Right lobe of liver (tissue), 6 donors: ENCODE data around the gene ADGRL3. TPM values are rescaled to one million over a fixed set of nuclear protein-coding genes. Genes with fewer than 3 reads are reported as not detected.

Experiments
- ATAC-seq, 4 donors: fragments of 200-7000 bp; cut with Tn5 transposase; one replicate each; pipeline ENCODE4 v1.9.1; 2020; ENCODE audit warnings: mild to moderate bottlenecking in 4 of 4, moderate library complexity in 4 of 4
- DNase-seq, 3 donors: peaks; one replicate each; pipeline ENCODE4 v3.0.0-alpha.2; 2020
- H3K27ac ChIP-seq, 3 donors: fragments of 200-600 bp; one replicate each; pipeline ENCODE4 v1.8.0; 2022
- H3K27me3 ChIP-seq, 2 donors: fragments of 200-600 bp; one replicate each; pipeline ENCODE4 v1.8.0; 2022
- H3K36me3 ChIP-seq, 4 donors: fragments of 200-600 bp; sonication (generic) in 1 of 4; one replicate each; pipeline versions ENCODE4 v1.5.1 to v1.8.0; 2017 to 2022; ENCODE audit warnings: control low read depth in 1 of 4
- H3K4me1 ChIP-seq, 4 donors: fragments of 200-600 bp; sonication (generic) in 1 of 4; one replicate each; pipeline versions ENCODE4 v1.5.1 to v1.8.0; 2017 to 2022; ENCODE audit warnings: control low read depth in 1 of 4
- H3K4me3 ChIP-seq, 3 donors: fragments of 200-600 bp; one replicate each; pipeline ENCODE4 v1.8.0; 2022
- H3K9me3 ChIP-seq, 4 donors: fragments of 200-600 bp; sonication (generic) in 1 of 4; one replicate each; pipeline versions ENCODE4 v1.5.1 to v1.8.0; 2017 to 2022; ENCODE audit warnings: control low read depth in 1 of 4
- CTCF ChIP-seq, 4 donors: fragments of 200-600 bp in 3 of 4; fragments of 450-650 bp in 1 of 4; IDR thresholded peaks; one replicate each; pipeline versions ENCODE4 v1.5.1 to v1.8.0; 2016 to 2022; ENCODE audit warnings: antibody characterized with exemption in 4 of 4, mild to moderate bottlenecking in 2 of 4
- POLR2A ChIP-seq: fragments of 450-650 bp; IDR thresholded peaks from one replicate; pipeline ENCODE4 v1.6.1; 2017; ENCODE audit warnings: antibody characterized with exemption, mild to moderate bottlenecking
- WGBS: methylation state at CpG from one replicate; pipeline ENCODE4 v1.1.6; 2018; ENCODE audit warnings: low coverage, low lambda C conversion rate; ENCODE audit not compliant: insufficient coverage; ENCODE audit errors: missing lambda C conversion rate; 5-methylcytosine and 5-hydroxymethylcytosine counted together
- intact Hi-C, 2 donors: fragments of 100-400 bp; cut with DNase I; formaldehyde crosslinking; loops; one replicate each; pipeline versions ENCODE4 v1.11.2 to v1.14.1; 2022
- total RNA-seq, 6 experiments: library from RNA; depleted of rRNA in 2 of 6; stranded (reverse); fragments of >200 nt in 2 of 6; fragmentation: NEBNext Ultra II Directional in 3 of 6; extraction: Animal tissue kit (Norgen Biotek cat#: 25700) in 3 of 6; gene quantifications; one replicate each; pipeline versions ENCODE4 v1.1.0 to v1.2.4, GENCODE V29; 2016 to 2023
- donor health status: DM: no; HTN: yes; CAD: no.
- donor health status: DM: no; HTN: no; CAD: no.
- donor health status: DM: no; HTN: no; CAD: no.
- donor health status: DM: no; HTN: yes; CAD: no.
- donor health status: DM: no; HTN: yes; CAD: no.

The ADGRL3 gene
- total RNA-seq, 6 experiments from 2014 or later: 0.06 to 1.1 (median 0.35) TPM

GRCh38 chr4:61922766-61923165, 722.6 kb downstream of the ADGRL3 start:
- intact Hi-C loops: no loop called here
- WGBS: 30% methylated on average over 4 of the region's 4 CpGs
- H3K27ac ChIP-seq: no peak overlapping the region
- no peak overlapping the region for H3K4me3 ChIP-seq
- no peaks in the 10 kb centered on the region for H3K36me3 ChIP-seq
- H3K27me3 ChIP-seq: peaks cover 0 to 14% of the 10 kb centered on the region in 2 donors
- no peaks in the 10 kb centered on the region for H3K9me3 ChIP-seq
- TF ChIP-seq POLR2A: no peak
- TF ChIP-seq CTCF (IDR thresholded peaks at IDR 0.05): no peak
- no peaks in the 10 kb centered on the region for H3K4me1 ChIP-seq
- DNase-seq (no peak), ATAC-seq (no peak)

GRCh38 chr4:61923179-61923578, 723.1 kb downstream of the ADGRL3 start:
- H3K4me3 ChIP-seq: no peak overlapping the region
- no peak overlapping the region for H3K27ac ChIP-seq
- DNase-seq: no peak
- TF ChIP-seq CTCF (IDR thresholded peaks at IDR 0.05) (no peak), POLR2A (no peak)
- no peaks in the 10 kb centered on the region for H3K9me3 ChIP-seq
- H3K36me3 ChIP-seq: no peaks in the 10 kb centered on the region
- no peaks in the 10 kb centered on the region for H3K4me1 ChIP-seq
- intact Hi-C loops: no loop called here
- peaks cover 0 to 14% of the 10 kb centered on the region in 2 donors for H3K27me3 ChIP-seq
- ATAC-seq: no peak
- WGBS: 25% methylated on average over 3 of the region's 3 CpGs

GRCh38 chr4:61924131-61924530, 724.0 kb downstream of the ADGRL3 start:
- no peaks in the 10 kb centered on the region for H3K4me1 ChIP-seq
- H3K36me3 ChIP-seq: no peaks in the 10 kb centered on the region
- TF ChIP-seq CTCF (IDR thresholded peaks at IDR 0.05) (peak in 1 of 4 donors; percentile 25), POLR2A (no peak)
- 54% methylated on average over 1 of the region's 1 CpG for WGBS
- H3K4me3 ChIP-seq: no peak overlapping the region
- H3K9me3 ChIP-seq: no peaks in the 10 kb centered on the region
- no peak overlapping the region for H3K27ac ChIP-seq
- ATAC-seq (peak in 1 of 4 donors; percentile 28), DNase-seq (no peak)
- intact Hi-C loops: no loop called here
- peaks cover 0 to 14% of the 10 kb centered on the region in 2 donors for H3K27me3 ChIP-seq

- Histone ChIP-seq H3K9me3 (no peaks in the 10 kb centered on the region), H3K27ac (no peak overlapping the region), H3K4me1 (no peaks in the 10 kb centered on the region), H3K36me3 (no peaks in the 10 kb centered on the region), H3K27me3 (no peaks in the 10 kb centered on the region), H3K4me3 (no peak overlapping the region)
- DNase-seq: no peak
- no peak for ATAC-seq
- 20% methylated on average over 1 of the region's 1 CpG for WGBS
- intact Hi-C loops: no loop called here
- TF ChIP-seq POLR2A (no peak), CTCF (IDR thresholded peaks at IDR 0.05) (no peak)
Observed at GRCh38 chr4:61933527-61933926, 733.4 kb downstream of the ADGRL3 start.

GRCh38 chr4:61934198-61934597, 734.1 kb downstream of the ADGRL3 start:
- ATAC-seq (no peak), DNase-seq (no peak)
- no peaks in the 10 kb centered on the region for H3K9me3 ChIP-seq
- H3K27ac ChIP-seq: no peak overlapping the region
- TF ChIP-seq POLR2A (no peak), CTCF (IDR thresholded peaks at IDR 0.05) (no peak)
- intact Hi-C loops: no loop called here
- no peaks in the 10 kb centered on the region for H3K36me3 ChIP-seq
- H3K27me3 ChIP-seq: no peaks in the 10 kb centered on the region
- H3K4me3 ChIP-seq: no peak overlapping the region
- no peaks in the 10 kb centered on the region for H3K4me1 ChIP-seq
